ENCODE data around the gene ZNHIT2.
A peak's percentile ranks its signal among the peaks of the same experiment; 100 is the strongest.

Gene ZNHIT2

GRCh38 chr11:65102142-65103095 is 15.1 kb downstream of the ZNHIT2 start:
- DNase-seq: peak in 7 of 14 donors; percentile 17 to 60 (median 46)

GRCh38 chr11:65100674-65101350 is 16.7 kb downstream of the ZNHIT2 start:
- no peak for DNase-seq

- DNase-seq: no peak
Measured at GRCh38 chr11:65096926-65097325, 20.6 kb downstream of the ZNHIT2 start.

GRCh38 chr11:65095974-65096806 is 21.3 kb downstream of the ZNHIT2 start, which contains the start of gene VPS51:
Gene VPS51 (plus strand): TSS chr11:65096214. CDS start chr11:65096251, 37 bp downstream.
- peak; percentile 21 to 88 (median 78) for DNase-seq

- no peak for DNase-seq
Measured at GRCh38 chr11:65095427-65095826, 22.1 kb downstream of the ZNHIT2 start.

GRCh38 chr11:65090628-65091027 is 26.9 kb downstream of the ZNHIT2 start:
- DNase-seq: peak in 6 of 14 donors; percentile 2 to 42 (median 21)

GRCh38 chr11:65089621-65090020 is 27.9 kb downstream of the ZNHIT2 start:
- DNase-seq: no peak

- no peak for DNase-seq
Measured at GRCh38 chr11:65087827-65088226, 29.7 kb downstream of the ZNHIT2 start.

- no peak for DNase-seq
Measured at GRCh38 chr11:65087216-65087615, 30.3 kb downstream of the ZNHIT2 start.

- DNase-seq: no peak
Measured at GRCh38 chr11:65086809-65087208, 30.7 kb downstream of the ZNHIT2 start.

- DNase-seq: no peak
Measured at GRCh38 chr11:65085446-65085845, 32.1 kb downstream of the ZNHIT2 start.

GRCh38 chr11:65084598-65085375 is 32.7 kb downstream of the ZNHIT2 start:
- DNase-seq: no peak

- peak; percentile 45 to 97 (median 92) for DNase-seq
Measured at GRCh38 chr11:65083834-65084597, 33.5 kb downstream of the ZNHIT2 start, which contains the start of the genes CDCA5 and ZFPL1. Gene CDCA5 (minus strand): TSS chr11:65084040. CDS start chr11:65083978, 62 bp downstream. Gene ZFPL1 (plus strand): TSS chr11:65084222. CDS start chr11:65084699, 477 bp downstream.

GRCh38 chr11:65083134-65083833 is 34.2 kb downstream of the ZNHIT2 start:
- no peak for DNase-seq

GRCh38 chr11:65078786-65079342 is 38.6 kb downstream of the ZNHIT2 start:
- no peak for DNase-seq

- DNase-seq: no peak
Measured at GRCh38 chr11:65078151-65078550, 39.4 kb downstream of the ZNHIT2 start.

GRCh38 chr11:65077451-65077850 is 40.0 kb downstream of the ZNHIT2 start:
- no peak for DNase-seq

GRCh38 chr11:65072631-65072966 is 44.9 kb downstream of the ZNHIT2 start:
- DNase-seq: no peak

- DNase-seq: no peak
Measured at GRCh38 chr11:65071907-65072630, 45.4 kb downstream of the ZNHIT2 start.

All from C1 segment of cervical spinal cord (tissue), 14 donors.